AG09309 (cell line): ENCODE results near the gene TFEC.

ENCODE experiments used
- DNase-seq: peaks from one replicate; pipeline ENCODE4 v3.0.0-alpha.2; 2010; ENCODE audit warnings: low read depth
- H3K4me3 ChIP-seq: 2 replicates; pipeline ENCODE4 v1.5.1; 2011; ENCODE audit warnings: mild to moderate bottlenecking, low read depth, low read length, moderate library complexity; ENCODE audit not compliant: control insufficient read depth
- CTCF ChIP-seq: IDR thresholded peaks from 2 replicates; pipeline ENCODE4 v1.5.1; 2011; ENCODE audit warnings: mild to moderate bottlenecking, low read depth, low read length, inconsistent platforms; ENCODE audit not compliant: insufficient read depth, control insufficient read depth; ENCODE audit errors: missing control alignments

Gene TFEC

GRCh38 chr7:115995701-115996100 is 34.9 kb downstream of the TFEC start:
- TF ChIP-seq CTCF: no peak
- no peak for DNase-seq
- no peak overlapping the region for H3K4me3 ChIP-seq

DNA sequence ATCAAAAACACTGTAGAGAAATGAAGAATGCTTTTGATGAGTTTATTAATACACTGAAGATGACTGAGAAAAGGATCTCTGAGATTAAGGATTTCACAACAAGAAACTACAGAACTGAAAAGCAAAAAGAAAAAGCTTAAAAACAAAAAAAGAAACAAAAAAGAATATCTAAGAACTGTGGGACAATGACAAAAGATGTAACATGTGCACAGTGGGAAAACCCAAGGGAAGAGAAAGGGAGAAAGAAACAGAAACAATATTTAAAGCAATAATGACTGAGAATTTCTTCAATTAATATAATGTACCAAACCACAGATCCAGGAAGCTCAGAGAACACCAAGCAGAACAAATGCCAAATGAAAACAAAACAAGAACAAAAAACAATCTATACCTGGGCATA is 42.2 kb downstream of the TFEC start:
- DNase-seq: no peak
- no peak overlapping the region for H3K4me3 ChIP-seq
- no peak for TF ChIP-seq CTCF

DNA sequence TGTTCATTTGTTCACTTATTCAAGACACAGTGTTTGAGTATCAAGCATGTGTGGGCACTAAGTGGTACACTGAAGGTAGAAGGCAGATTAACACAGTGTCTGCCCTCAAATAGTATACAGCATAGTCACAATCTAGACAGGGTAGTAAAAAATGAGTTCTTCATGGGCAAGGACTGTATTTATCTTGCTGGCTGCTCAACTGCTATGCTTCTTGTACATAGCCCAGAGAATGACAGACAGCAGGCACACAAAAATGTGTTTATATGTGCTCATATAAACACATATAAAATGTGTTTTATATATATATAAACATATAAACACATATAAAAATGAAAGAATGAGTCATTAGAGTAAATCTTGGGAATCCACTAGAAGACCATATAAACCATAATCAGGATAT is 43.1 kb downstream of the TFEC start:
- TF ChIP-seq CTCF: no peak
- no peak for DNase-seq

DNA sequence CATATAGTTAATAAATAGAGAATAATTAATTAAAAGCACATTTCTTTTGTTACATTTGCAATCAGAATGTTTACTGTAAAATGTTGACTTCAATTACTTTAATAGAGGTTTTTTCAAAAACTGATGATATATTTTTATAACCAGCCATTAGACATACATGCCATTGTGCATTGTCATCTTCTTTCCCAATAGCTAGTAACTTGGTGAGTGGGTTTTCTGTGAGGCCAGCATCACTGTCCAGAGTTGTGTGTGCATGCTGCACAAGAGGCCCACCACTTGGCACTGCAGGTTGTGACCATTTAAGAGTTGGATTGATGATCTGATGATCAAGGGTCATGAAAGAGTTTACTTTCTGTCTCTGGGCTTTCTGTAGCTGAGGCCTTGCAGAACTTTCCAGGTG is 46.5 kb downstream of the TFEC start:
- no peak overlapping the region for H3K4me3 ChIP-seq
- TF ChIP-seq CTCF: no peak
- no peak for DNase-seq

More for the DNA sequence above, 43.1 kb downstream of the TFEC start:
- no peak overlapping the region for H3K4me3 ChIP-seq

- no peak overlapping the region for H3K4me3 ChIP-seq
- no peak for DNase-seq
- no peak for TF ChIP-seq CTCF
Measured at GRCh38 chr7:115980159-115980558, 50.4 kb downstream of the TFEC start.

DNA sequence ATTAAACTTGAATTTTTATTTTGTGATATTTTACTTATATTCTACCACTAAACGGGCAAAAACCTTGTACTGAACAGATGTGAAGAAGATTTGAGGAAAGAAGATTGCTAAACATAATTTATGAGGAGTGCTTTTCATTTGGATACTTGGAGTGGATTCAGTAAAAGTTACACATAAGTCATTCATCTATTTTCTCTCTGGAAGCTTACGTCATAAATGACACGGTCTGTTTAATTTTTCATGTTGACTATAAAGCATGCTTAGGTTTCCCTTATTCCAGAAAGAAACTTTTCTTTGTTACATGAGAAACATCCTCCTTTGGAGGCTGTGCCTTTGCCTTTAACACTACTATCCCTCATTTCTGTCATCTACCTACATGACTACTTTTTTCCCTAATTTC is 53.9 kb downstream of the TFEC start:
- TF ChIP-seq CTCF: no peak
- no peak for DNase-seq
- H3K4me3 ChIP-seq: no peak overlapping the region

GRCh38 chr7:115975766-115976165 is 54.8 kb downstream of the TFEC start:
- no peak for TF ChIP-seq CTCF
- H3K4me3 ChIP-seq: no peak overlapping the region
- DNase-seq: no peak
